Measurements from ENCODE around the gene MYEOV.

The MYEOV gene

GRCh38 chr11:69317401-69318092, 23.6 kb downstream of the MYEOV start:
- DNase-seq (ENCODE audit: low spot score) = no peak

- no peak for DNase-seq (ENCODE audit: low spot score)
Measured at GRCh38 chr11:69318093-69318420, 24.1 kb downstream of the MYEOV start.

GRCh38 chr11:69319255-69320106, 25.5 kb downstream of the MYEOV start:
- no peak for DNase-seq (ENCODE audit: low spot score)

GRCh38 chr11:69320326-69320725, 26.4 kb downstream of the MYEOV start:
- DNase-seq (ENCODE audit: low spot score) = no peak

GRCh38 chr11:69320756-69321741, 27.1 kb downstream of the MYEOV start:
- DNase-seq (ENCODE audit: low spot score) = no peak

GRCh38 chr11:69321877-69322361, 28.0 kb downstream of the MYEOV start:
- DNase-seq (ENCODE audit: low spot score) = no peak

GRCh38 chr11:69325446-69325845, 31.5 kb downstream of the MYEOV start:
- DNase-seq (ENCODE audit: low spot score) = no peak

- no peak for DNase-seq (ENCODE audit: low spot score)
Measured at GRCh38 chr11:69326622-69327219, 32.8 kb downstream of the MYEOV start.

- no peak for DNase-seq (ENCODE audit: low spot score)
Measured at GRCh38 chr11:69327741-69328191, 33.8 kb downstream of the MYEOV start.

- no peak for DNase-seq (ENCODE audit: low spot score)
Measured at GRCh38 chr11:69328231-69328630, 34.3 kb downstream of the MYEOV start.

- DNase-seq (ENCODE audit: low spot score) = no peak
Measured at GRCh38 chr11:69329581-69329980, 35.6 kb downstream of the MYEOV start.

- no peak for DNase-seq (ENCODE audit: low spot score)
Measured at GRCh38 chr11:69330330-69330729, 36.4 kb downstream of the MYEOV start.

- DNase-seq (ENCODE audit: low spot score) = no peak
Measured at GRCh38 chr11:69333149-69333710, 39.3 kb downstream of the MYEOV start.

GRCh38 chr11:69333879-69334278, 39.9 kb downstream of the MYEOV start:
- no peak for DNase-seq (ENCODE audit: low spot score)

GRCh38 chr11:69335007-69335780, 41.2 kb downstream of the MYEOV start:
- no peak for DNase-seq (ENCODE audit: low spot score)

- no peak for DNase-seq (ENCODE audit: low spot score)
Measured at GRCh38 chr11:69335781-69336405, 41.9 kb downstream of the MYEOV start.

GRCh38 chr11:69337211-69337721, 43.3 kb downstream of the MYEOV start:
- no peak for DNase-seq (ENCODE audit: low spot score)

GRCh38 chr11:69339041-69339733, 45.2 kb downstream of the MYEOV start:
- no peak for DNase-seq (ENCODE audit: low spot score)

GRCh38 chr11:69339983-69340565, 46.1 kb downstream of the MYEOV start:
- DNase-seq (ENCODE audit: low spot score) = no peak
